Hepatocyte (in vitro differentiated cells): ENCODE data around the gene SPRR2A.

Experiments
- CTCF ChIP-seq: fragments of 200-600 bp; sonication (generic); IDR thresholded peaks from 2 replicates; pipeline ENCODE4 v1.5.1; 2016; ENCODE audit warnings: antibody characterized with exemption, mild to moderate bottlenecking; ENCODE audit not compliant: poor library complexity
- EZH2 ChIP-seq: fragments of 200-600 bp; sonication (generic); IDR thresholded peaks from 2 replicates; pipeline ENCODE4 v1.6.1; 2016; ENCODE audit warnings: antibody characterized with exemption, mild to moderate bottlenecking, borderline replicate concordance
- EZH2phosphoT487 ChIP-seq: fragments of 200-600 bp; sonication (generic); IDR thresholded peaks from one replicate; pipeline ENCODE4 v1.6.1; 2018; ENCODE audit warnings: antibody characterized with exemption, mild to moderate bottlenecking, low read depth, moderate library complexity; ENCODE audit not compliant: unreplicated experiment, severe bottlenecking

- no peak for TF ChIP-seq EZH2
- TF ChIP-seq CTCF, result no peak
- no peak for TF ChIP-seq EZH2phosphoT487
These were observed at the start of gene SPRR2A for GRCh38 chr1:153057375-153057774.
